T-helper 1 cell treated with Interleukin-12 subunit alpha and Interleukin-12 subunit beta and Interleukin-4 antibody, amounts not matched to agents 30 μg/mL and 1 μg/mL, for 36 hours (primary cell): ENCODE data around the gene FRAS1.
"Not testable (repeated sequence)": the region's sequence is repeated elsewhere in the genome, so short reads cannot be mapped to it uniquely, and the experiment has no call there.

Source experiments
- H3K27ac Mint-ChIP-seq: one replicate; pipeline ENCODE4 v1.8.0; 2021; ENCODE audit warnings: mild to moderate bottlenecking, mixed read lengths
- H3K27me3 Mint-ChIP-seq: one replicate; pipeline ENCODE4 v1.8.0; 2021; ENCODE audit warnings: low read depth, mixed read lengths
- H3K36me3 Mint-ChIP-seq: one replicate; pipeline ENCODE4 v1.8.0; 2021; ENCODE audit warnings: low read depth, mixed read lengths
- H3K4me1 Mint-ChIP-seq: one replicate; pipeline ENCODE4 v1.8.0; 2021; ENCODE audit warnings: low read depth, mixed read lengths
- H3K4me3 Mint-ChIP-seq: one replicate; pipeline ENCODE4 v1.8.0; 2021; ENCODE audit warnings: mild to moderate bottlenecking, moderate library complexity, mixed read lengths
- H3K9me3 Mint-ChIP-seq: one replicate; pipeline ENCODE4 v1.8.0; 2021; ENCODE audit warnings: mixed read lengths

FRAS1 gene

GRCh38 chr4:78325271-78326157 is 268.4 kb downstream of the FRAS1 start:
- Mint-ChIP-seq H3K27me3 (peaks cover 35% of the 10 kb centered on the region), H3K9me3 (no peaks in the 10 kb centered on the region), H3K27ac (no peak overlapping the region), H3K4me1 (peaks cover 2% of the 10 kb centered on the region), H3K4me3 (no peak overlapping the region), H3K36me3 (no peaks in the 10 kb centered on the region)

- H3K4me3 Mint-ChIP-seq, H3K9me3 Mint-ChIP-seq, H3K36me3 Mint-ChIP-seq, H3K27ac Mint-ChIP-seq, H3K4me1 Mint-ChIP-seq: not testable (repeated sequence)
- peaks cover 23% of the 10 kb centered on the region for H3K27me3 Mint-ChIP-seq
Observed at GRCh38 chr4:78328591-78328990, 271.5 kb downstream of the FRAS1 start.

- H3K9me3 Mint-ChIP-seq: no peaks in the 10 kb centered on the region
- H3K36me3 Mint-ChIP-seq: no peaks in the 10 kb centered on the region
- no peak overlapping the region for H3K4me3 Mint-ChIP-seq
- no peaks in the 10 kb centered on the region for H3K4me1 Mint-ChIP-seq
- H3K27ac Mint-ChIP-seq: no peak overlapping the region
- H3K27me3 Mint-ChIP-seq: peaks cover 21% of the 10 kb centered on the region
Observed at GRCh38 chr4:78331186-78331585, 274.1 kb downstream of the FRAS1 start.

GRCh38 chr4:78331965-78332364 is 274.8 kb downstream of the FRAS1 start:
- H3K4me1 Mint-ChIP-seq: no peaks in the 10 kb centered on the region
- H3K36me3 Mint-ChIP-seq: no peaks in the 10 kb centered on the region
- peaks cover 21% of the 10 kb centered on the region for H3K27me3 Mint-ChIP-seq
- H3K4me3 Mint-ChIP-seq: no peak overlapping the region
- no peaks in the 10 kb centered on the region for H3K9me3 Mint-ChIP-seq
- H3K27ac Mint-ChIP-seq: no peak overlapping the region

GRCh38 chr4:78332976-78333375 is 275.9 kb downstream of the FRAS1 start:
- no peaks in the 10 kb centered on the region for H3K9me3 Mint-ChIP-seq
- no peaks in the 10 kb centered on the region for H3K4me1 Mint-ChIP-seq
- H3K4me3 Mint-ChIP-seq: no peak overlapping the region
- peaks cover 27% of the 10 kb centered on the region for H3K27me3 Mint-ChIP-seq
- H3K27ac Mint-ChIP-seq: no peak overlapping the region
- H3K36me3 Mint-ChIP-seq: no peaks in the 10 kb centered on the region

- H3K27me3 Mint-ChIP-seq: peaks cover 43% of the 10 kb centered on the region
- no peaks in the 10 kb centered on the region for H3K9me3 Mint-ChIP-seq
- no peak overlapping the region for H3K27ac Mint-ChIP-seq
- no peaks in the 10 kb centered on the region for H3K36me3 Mint-ChIP-seq
- H3K4me1 Mint-ChIP-seq: no peaks in the 10 kb centered on the region
- H3K4me3 Mint-ChIP-seq: no peak overlapping the region
Observed at GRCh38 chr4:78336093-78336943, 279.2 kb downstream of the FRAS1 start.

- no peaks in the 10 kb centered on the region for H3K4me1 Mint-ChIP-seq
- no peaks in the 10 kb centered on the region for H3K36me3 Mint-ChIP-seq
- peaks cover 46% of the 10 kb centered on the region for H3K27me3 Mint-ChIP-seq
- H3K9me3 Mint-ChIP-seq: no peaks in the 10 kb centered on the region
- no peak overlapping the region for H3K27ac Mint-ChIP-seq
- H3K4me3 Mint-ChIP-seq: no peak overlapping the region
Observed at GRCh38 chr4:78337244-78338020, 280.3 kb downstream of the FRAS1 start.

GRCh38 chr4:78342125-78342524 is 285.0 kb downstream of the FRAS1 start:
- H3K9me3 Mint-ChIP-seq: no peaks in the 10 kb centered on the region
- no peaks in the 10 kb centered on the region for H3K4me1 Mint-ChIP-seq
- no peaks in the 10 kb centered on the region for H3K36me3 Mint-ChIP-seq
- H3K27me3 Mint-ChIP-seq: peaks cover 31% of the 10 kb centered on the region
- H3K27ac Mint-ChIP-seq: no peak overlapping the region
- H3K4me3 Mint-ChIP-seq: no peak overlapping the region

GRCh38 chr4:78343682-78344081 is 286.6 kb downstream of the FRAS1 start:
- H3K9me3 Mint-ChIP-seq: no peaks in the 10 kb centered on the region
- no peaks in the 10 kb centered on the region for H3K36me3 Mint-ChIP-seq
- H3K27ac Mint-ChIP-seq: no peak overlapping the region
- H3K4me3 Mint-ChIP-seq: no peak overlapping the region
- H3K27me3 Mint-ChIP-seq: peaks cover 21% of the 10 kb centered on the region
- no peaks in the 10 kb centered on the region for H3K4me1 Mint-ChIP-seq

GRCh38 chr4:78345237-78345636 is 288.1 kb downstream of the FRAS1 start:
- H3K4me3 Mint-ChIP-seq: no peak overlapping the region
- H3K27ac Mint-ChIP-seq: no peak overlapping the region
- H3K36me3 Mint-ChIP-seq: no peaks in the 10 kb centered on the region
- no peaks in the 10 kb centered on the region for H3K4me1 Mint-ChIP-seq
- no peaks in the 10 kb centered on the region for H3K9me3 Mint-ChIP-seq
- H3K27me3 Mint-ChIP-seq: peaks cover 12% of the 10 kb centered on the region

- no peak overlapping the region for H3K4me3 Mint-ChIP-seq
- H3K4me1 Mint-ChIP-seq: no peaks in the 10 kb centered on the region
- H3K9me3 Mint-ChIP-seq: no peaks in the 10 kb centered on the region
- no peak overlapping the region for H3K27ac Mint-ChIP-seq
- no peaks in the 10 kb centered on the region for H3K36me3 Mint-ChIP-seq
- peaks cover 7% of the 10 kb centered on the region for H3K27me3 Mint-ChIP-seq
Observed at GRCh38 chr4:78346222-78346621, 289.1 kb downstream of the FRAS1 start.

GRCh38 chr4:78347527-78347926 is 290.4 kb downstream of the FRAS1 start:
- Mint-ChIP-seq H3K4me1 (no peaks in the 10 kb centered on the region), H3K36me3 (no peaks in the 10 kb centered on the region), H3K27ac (no peak overlapping the region), H3K4me3 (no peak overlapping the region), H3K9me3 (no peaks in the 10 kb centered on the region), H3K27me3 (peaks cover 3% of the 10 kb centered on the region)

GRCh38 chr4:78353921-78354320 is 296.8 kb downstream of the FRAS1 start:
- Mint-ChIP-seq H3K27me3 (no peaks in the 10 kb centered on the region), H3K9me3 (no peaks in the 10 kb centered on the region), H3K4me1 (no peaks in the 10 kb centered on the region), H3K4me3 (no peak overlapping the region), H3K36me3 (no peaks in the 10 kb centered on the region), H3K27ac (no peak overlapping the region)

GRCh38 chr4:78354782-78355181 is 297.7 kb downstream of the FRAS1 start:
- H3K27ac Mint-ChIP-seq: no peak overlapping the region
- H3K36me3 Mint-ChIP-seq: no peaks in the 10 kb centered on the region
- no peak overlapping the region for H3K4me3 Mint-ChIP-seq
- peaks cover 5% of the 10 kb centered on the region for H3K27me3 Mint-ChIP-seq
- H3K9me3 Mint-ChIP-seq: no peaks in the 10 kb centered on the region
- H3K4me1 Mint-ChIP-seq: no peaks in the 10 kb centered on the region
